HEK293 (cell line): Measurements from ENCODE around the gene UBAP1L.

Experiments used
- CTCF ChIA-PET: fragments of 350-600 bp; formaldehyde crosslinking; extraction: SDS; loops from one replicate; lab custom pipeline; 2021; ENCODE audit warnings: antibody characterized with exemption; lab: Yijun Ruan, JAX
- POLR2A ChIA-PET: fragments of 300-600 bp; formaldehyde crosslinking; extraction: SDS; loops from one replicate; lab custom pipeline; 2020; ENCODE audit warnings: antibody characterized with exemption, inconsistent platforms; lab: Yijun Ruan, JAX
- H3K27ac ChIP-seq: fragments of 200-500 bp; sonication (Bioruptor generic); 2 replicates; pipeline ENCODE4 v1.5.1; 2014; ENCODE audit warnings: low read depth, low read length, control low read depth, inconsistent platforms; ENCODE audit errors: extremely low read depth
- H3K36me3 ChIP-seq, 2 experiments: fragments of 200-500 bp in 1 of 2; sonication (Bioruptor generic) in 1 of 2; 1 replicate in 1 of 2; 2 replicates in 1 of 2; pipeline ENCODE4 v1.5.1; 2014 to 2017; ENCODE audit warnings: inconsistent platforms in 2 of 2, low read length in 2 of 2; ENCODE audit not compliant: control insufficient read depth in 2 of 2, insufficient read depth in 1 of 2
- H3K4me1 ChIP-seq: fragments of 200-500 bp; sonication (Bioruptor generic); 2 replicates; pipeline ENCODE4 v1.5.1; 2014; ENCODE audit warnings: mild to moderate bottlenecking, low read length, inconsistent platforms; ENCODE audit not compliant: control insufficient read depth, insufficient read depth
- H3K4me3 ChIP-seq: 2 replicates; pipeline ENCODE4 v1.5.1; 2011; ENCODE audit warnings: low read depth, mild to moderate bottlenecking, control low read depth, low read length, moderate library complexity
- H3K9me3 ChIP-seq: fragments of 200-500 bp; sonication (Bioruptor generic); 2 replicates; pipeline ENCODE4 v1.5.1; 2014; ENCODE audit warnings: low read depth, low read length, inconsistent platforms; ENCODE audit not compliant: control insufficient read depth, insufficient read depth
- BCL11B ChIP-seq: fragments of 450-650 bp; formaldehyde crosslinking; IDR thresholded peaks from 2 replicates; pipeline ENCODE4 v1.5.1; 2016; ENCODE audit warnings: low read depth, missing biosample characterization, missing genetic modification characterization
- EGR2 ChIP-seq: fragments of 450-650 bp; formaldehyde crosslinking; IDR thresholded peaks from 2 replicates; pipeline ENCODE4 v1.5.1; 2016; ENCODE audit warnings: low read depth, missing biosample characterization, missing genetic modification characterization
- GFI1B ChIP-seq: fragments of 450-650 bp; formaldehyde crosslinking; IDR thresholded peaks from 2 replicates; pipeline ENCODE4 v1.5.1; 2016; ENCODE audit warnings: missing biosample characterization, missing genetic modification characterization
- IKZF3 ChIP-seq: fragments of 450-650 bp; IDR thresholded peaks from 2 replicates; pipeline ENCODE4 v1.5.0; 2018; ENCODE audit warnings: missing biosample characterization, mild to moderate bottlenecking, missing genetic modification characterization, moderate library complexity
- PRDM4 ChIP-seq: fragments of 450-650 bp; formaldehyde crosslinking; IDR thresholded peaks from 2 replicates; pipeline ENCODE4 v1.5.1; 2017; ENCODE audit warnings: missing biosample characterization, missing genetic modification characterization
- RBAK ChIP-seq: fragments of 450-650 bp; formaldehyde crosslinking; IDR thresholded peaks from 2 replicates; pipeline ENCODE4 v1.5.1; 2016; ENCODE audit warnings: missing biosample characterization, missing genetic modification characterization
- SCRT1 ChIP-seq: fragments of 450-650 bp; formaldehyde crosslinking; IDR thresholded peaks from 2 replicates; pipeline ENCODE4 v1.5.1; 2016; ENCODE audit warnings: missing biosample characterization, missing genetic modification characterization, borderline replicate concordance
- SCRT2 ChIP-seq: fragments of 450-650 bp; formaldehyde crosslinking; IDR thresholded peaks from 2 replicates; pipeline ENCODE4 v1.5.1; 2016; ENCODE audit warnings: missing biosample characterization, missing genetic modification characterization
- YY2 ChIP-seq: fragments of 450-650 bp; formaldehyde crosslinking; IDR thresholded peaks from 2 replicates; pipeline ENCODE4 v1.5.1; 2016; ENCODE audit warnings: missing biosample characterization, missing genetic modification characterization
- ZFHX2 ChIP-seq: fragments of 450-650 bp; formaldehyde crosslinking; conservative IDR thresholded peaks from 2 replicates; pipeline ENCODE4 v1.5.1; 2016; ENCODE audit warnings: missing biosample characterization, missing genetic modification characterization
- ZNF132 ChIP-seq: fragments of 450-650 bp; formaldehyde crosslinking; IDR thresholded peaks from 2 replicates; pipeline ENCODE4 v1.5.1; 2017; ENCODE audit warnings: missing biosample characterization, missing genetic modification characterization, borderline replicate concordance
- ZNF133 ChIP-seq: fragments of 450-650 bp; formaldehyde crosslinking; IDR thresholded peaks from 2 replicates; pipeline ENCODE4 v1.5.1; 2016; ENCODE audit warnings: missing biosample characterization, missing genetic modification characterization
- ZNF211 ChIP-seq: fragments of 450-650 bp; formaldehyde crosslinking; IDR thresholded peaks from 2 replicates; pipeline ENCODE4 v1.5.1; 2016; ENCODE audit warnings: low read depth, missing biosample characterization, missing genetic modification characterization
- ZNF221 ChIP-seq: fragments of 450-650 bp; formaldehyde crosslinking; IDR thresholded peaks from 2 replicates; pipeline ENCODE4 v1.5.1; 2017; ENCODE audit warnings: missing biosample characterization, missing genetic modification characterization, borderline replicate concordance
- ZNF248 ChIP-seq: fragments of 450-650 bp; formaldehyde crosslinking; IDR thresholded peaks from 2 replicates; pipeline ENCODE4 v1.5.1; 2017; ENCODE audit warnings: missing biosample characterization, missing genetic modification characterization
- ZNF473 ChIP-seq: fragments of 450-650 bp; formaldehyde crosslinking; IDR thresholded peaks from 2 replicates; pipeline ENCODE4 v1.5.1; 2017; ENCODE audit warnings: missing biosample characterization, missing genetic modification characterization
- ZNF513 ChIP-seq: fragments of 450-650 bp; IDR thresholded peaks from 2 replicates; pipeline ENCODE4 v1.5.1; 2018; ENCODE audit warnings: missing biosample characterization, missing genetic modification characterization
- ZNF660 ChIP-seq: fragments of 450-650 bp; IDR thresholded peaks from 2 replicates; pipeline ENCODE4 v1.5.1; 2018; ENCODE audit warnings: missing biosample characterization, mild to moderate bottlenecking, missing genetic modification characterization
- TF ChIP-seq, protein P1 (sequence below): fragments of 450-650 bp; formaldehyde crosslinking; IDR thresholded peaks from 2 replicates; pipeline ENCODE4 v1.5.1; 2017; ENCODE audit warnings: missing biosample characterization, missing genetic modification characterization

The UBAP1L gene

DNA sequence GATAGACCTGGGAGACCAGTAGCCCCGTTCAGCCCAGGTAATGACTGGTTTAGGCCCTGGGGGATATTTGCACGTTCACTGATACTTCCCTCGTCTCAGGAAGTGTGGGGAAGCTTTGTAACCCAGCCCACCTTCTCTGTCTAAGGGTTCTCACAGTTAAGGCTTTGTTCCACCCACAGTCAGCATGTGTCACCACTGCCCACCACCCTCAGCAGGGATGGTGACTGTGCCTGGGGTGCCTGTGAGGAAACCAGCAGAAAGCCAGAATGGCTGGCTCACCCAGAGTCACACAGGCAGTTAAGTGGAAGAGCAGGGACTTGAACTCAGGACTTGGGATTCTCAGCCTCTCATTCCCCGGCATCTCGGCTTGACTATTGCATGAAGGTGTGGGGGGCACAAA is 33.2 kb downstream of the UBAP1L start:
- H3K27ac ChIP-seq = no peak overlapping the region
- ChIA-PET POLR2A (interaction anchor here (0.5 kb wide), 1 partner anchor 26 kb away, joined by 3 read pairs; no protein-coding TSS in a partner anchor), CTCF (interaction anchor here (0.9 to 8.2 kb wide), 2 partner anchors 28 to 47 kb away, joined by 4 to 94 read pairs; no protein-coding TSS in a partner anchor)
- no peaks in the 10 kb centered on the region for H3K36me3 ChIP-seq
- TF ChIP-seq EGR2 (tag by site-specific recombination) = peak; percentile 91
- peak; percentile 93 for TF ChIP-seq ZFHX2 (tag by site-specific recombination)
- no peak for TF ChIP-seq ZNF133
- TF ChIP-seq ZNF473 (tag by site-specific recombination) = no peak
- no peaks in the 10 kb centered on the region for H3K9me3 ChIP-seq
- no peak overlapping the region for H3K4me3 ChIP-seq
- H3K4me1 ChIP-seq = peaks cover 9% of the 10 kb centered on the region

DNA sequence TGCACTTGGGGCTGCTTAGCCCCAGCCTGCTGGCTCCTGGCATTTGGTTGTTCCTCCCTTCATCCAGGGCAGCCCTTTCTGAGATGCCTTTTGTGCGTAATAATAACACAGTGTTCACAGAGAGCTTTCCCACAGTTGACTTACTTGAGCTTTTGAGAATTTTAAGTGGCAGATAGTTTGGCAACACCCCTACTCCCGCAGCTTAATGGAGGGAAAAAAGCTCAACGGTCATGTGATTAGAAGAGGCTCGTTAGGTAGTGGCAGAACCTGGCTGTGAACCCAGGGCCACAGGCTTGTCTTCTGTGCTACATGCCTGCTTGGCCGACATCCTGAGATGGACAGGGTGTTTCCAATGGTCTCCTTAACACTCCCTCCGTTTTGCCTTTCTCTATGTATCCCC is 33.7 kb downstream of the UBAP1L start:
- CTCF ChIA-PET = interaction anchor here (0.7 to 8.2 kb wide), 3 partner anchors 28 to 208 kb away, joined by 3 to 94 read pairs (median 4); no protein-coding TSS in a partner anchor
- TF ChIP-seq ZNF660 (tag by site-specific recombination) (no peak), YY2 (no peak), RBAK (tag by site-specific recombination) (no peak), PRDM4 (tag by site-specific recombination) (no peak), ZNF132 (no peak), SCRT1 (no peak), ZNF133 (no peak), ZNF248 (no peak), BCL11B (tag by site-specific recombination) (no peak), ZNF221 (tag by site-specific recombination) (no peak), IKZF3 (tag by site-specific recombination) (no peak), ZNF211 (no peak), SCRT2 (tag by site-specific recombination) (no peak), ZNF473 (tag by site-specific recombination) (no peak), ZNF513 (tag by site-specific recombination) (no peak), GFI1B (tag by site-specific recombination) (no peak)
- TF ChIP-seq, protein P1, sequence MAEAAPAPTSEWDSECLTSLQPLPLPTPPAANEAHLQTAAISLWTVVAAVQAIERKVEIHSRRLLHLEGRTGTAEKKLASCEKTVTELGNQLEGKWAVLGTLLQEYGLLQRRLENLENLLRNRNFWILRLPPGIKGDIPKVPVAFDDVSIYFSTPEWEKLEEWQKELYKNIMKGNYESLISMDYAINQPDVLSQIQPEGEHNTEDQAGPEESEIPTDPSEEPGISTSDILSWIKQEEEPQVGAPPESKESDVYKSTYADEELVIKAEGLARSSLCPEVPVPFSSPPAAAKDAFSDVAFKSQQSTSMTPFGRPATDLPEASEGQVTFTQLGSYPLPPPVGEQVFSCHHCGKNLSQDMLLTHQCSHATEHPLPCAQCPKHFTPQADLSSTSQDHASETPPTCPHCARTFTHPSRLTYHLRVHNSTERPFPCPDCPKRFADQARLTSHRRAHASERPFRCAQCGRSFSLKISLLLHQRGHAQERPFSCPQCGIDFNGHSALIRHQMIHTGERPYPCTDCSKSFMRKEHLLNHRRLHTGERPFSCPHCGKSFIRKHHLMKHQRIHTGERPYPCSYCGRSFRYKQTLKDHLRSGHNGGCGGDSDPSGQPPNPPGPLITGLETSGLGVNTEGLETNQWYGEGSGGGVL (tag by site-specific recombination) = no peak
- TF ChIP-seq, all 188 proteins: peak for 0
- Histone ChIP-seq H3K27ac (no peak overlapping the region), H3K4me3 (no peak overlapping the region), H3K4me1 (peaks cover 9% of the 10 kb centered on the region), H3K36me3 (no peaks in the 10 kb centered on the region), H3K9me3 (no peaks in the 10 kb centered on the region)
- POLR2A ChIA-PET = no interaction called here
